ENCODE results near the gene PPWD1.
"Not testable (repeated sequence)": the region's sequence is repeated elsewhere in the genome, so short reads cannot be mapped to it uniquely, and the experiment has no call there.

The PPWD1 gene

GRCh38 chr5:65562731-65563701 lies at the start of gene PPWD1, which contains the start of gene CENPK:
Gene PPWD1, plus strand, starts transcription at chr5:65563296. Its CDS starts 15 bp downstream, at chr5:65563311.
Gene CENPK, minus strand, starts transcription at chr5:65563168. Its CDS starts 8,261 bp downstream, at chr5:65554907.
- DNase-seq, result peak; percentile 92 to 94

GRCh38 chr5:65525726-65526125 lies 37.4 kb upstream of the PPWD1 start:
- no peak for DNase-seq

GRCh38 chr5:65530904-65531303 lies 32.2 kb upstream of the PPWD1 start:
- DNase-seq, result no peak

GRCh38 chr5:65535529-65535987 lies 27.5 kb upstream of the PPWD1 start:
- DNase-seq, result no peak

- DNase-seq, result no peak
These were observed 23.3 kb upstream of the PPWD1 start for GRCh38 chr5:65539827-65540226.

- DNase-seq, result no peak
These were observed 18.6 kb upstream of the PPWD1 start for GRCh38 chr5:65544473-65544872.

- DNase-seq, result no peak
These were observed 17.0 kb upstream of the PPWD1 start for GRCh38 chr5:65546141-65546540.

GRCh38 chr5:65548281-65548680 lies 14.8 kb upstream of the PPWD1 start:
- DNase-seq, result no peak

- DNase-seq, result no peak
These were observed 9.2 kb upstream of the PPWD1 start for GRCh38 chr5:65553941-65554340.

GRCh38 chr5:65555287-65555686 lies 7.8 kb upstream of the PPWD1 start:
- no peak for DNase-seq

GRCh38 chr5:65556181-65556580 lies 6.9 kb upstream of the PPWD1 start:
- DNase-seq, result no peak

- no peak for DNase-seq
These were observed 6.4 kb upstream of the PPWD1 start for GRCh38 chr5:65556718-65557117.

GRCh38 chr5:65563777-65564176 lies 681 bp downstream of the PPWD1 start:
- no peak for DNase-seq

- no peak for DNase-seq
These were observed 3.4 kb downstream of the PPWD1 start for GRCh38 chr5:65566505-65566904.

- no peak for DNase-seq
These were observed 7.6 kb downstream of the PPWD1 start for GRCh38 chr5:65570598-65571226.

- no peak for DNase-seq
These were observed 14.0 kb downstream of the PPWD1 start for GRCh38 chr5:65577141-65577540.

- no peak for DNase-seq
These were observed 25.6 kb downstream of the PPWD1 start for GRCh38 chr5:65588694-65589093.

GRCh38 chr5:65601761-65602160 lies 38.7 kb downstream of the PPWD1 start:
- DNase-seq, result not testable (repeated sequence)

GRCh38 chr5:65611524-65611923 lies 48.4 kb downstream of the PPWD1 start:
- no peak for DNase-seq

GRCh38 chr5:65612298-65612907 lies 49.3 kb downstream of the PPWD1 start:
- no peak for DNase-seq

- DNase-seq, result no peak
These were observed 56.9 kb downstream of the PPWD1 start for GRCh38 chr5:65620021-65620420.

- DNase-seq, result not testable (repeated sequence)
These were observed 58.9 kb downstream of the PPWD1 start for GRCh38 chr5:65621961-65622360.

- no peak for DNase-seq
These were observed 60.4 kb downstream of the PPWD1 start for GRCh38 chr5:65623482-65623881.
